Gastrocnemius medialis (tissue), 4 donors: Measurements from ENCODE around the gene CD101. TPM values are rescaled to one million over a fixed set of nuclear protein-coding genes. Genes with fewer than 3 reads are reported as not detected.

ENCODE experiments used
- ATAC-seq, 2 donors: fragments of 150-250 bp; one replicate each; pipeline ENCODE4 v1.9.1; 2016
- DNase-seq, 2 donors: peaks; one replicate each; pipeline ENCODE4 v3.0.0-alpha.2; 2019
- H3K27ac ChIP-seq, 4 donors: fragments of 200-600 bp; sonication (generic); 1 replicate in 1 of 4; 2 replicates in 3 of 4; pipeline ENCODE4 v1.5.1; 2016 to 2018; ENCODE audit warnings: mild to moderate bottlenecking in 2 of 4, moderate library complexity in 1 of 4
- H3K27me3 ChIP-seq, 3 donors: fragments of 200-600 bp; sonication (generic) in 2 of 3; 1 replicate in 1 of 3; 2 replicates in 2 of 3; pipeline versions ENCODE4 v1.5.1 to v1.6.0; 2016 to 2019; ENCODE audit warnings: mild to moderate bottlenecking in 1 of 3, moderate library complexity in 1 of 3
- H3K36me3 ChIP-seq, 2 donors: fragments of 200-600 bp; sonication (generic) in 1 of 2; one replicate each; pipeline ENCODE4 v1.5.1; 2017 to 2018
- H3K4me1 ChIP-seq, 2 donors: fragments of 200-600 bp; sonication (generic) in 1 of 2; one replicate each; pipeline ENCODE4 v1.5.1; 2016 to 2017; ENCODE audit warnings: mild to moderate bottlenecking in 2 of 2
- H3K4me3 ChIP-seq, 4 donors: fragments of 200-600 bp; sonication (generic) in 3 of 4; 1 replicate in 1 of 4; 2 replicates in 3 of 4; pipeline ENCODE4 v1.5.1; 2016 to 2019; ENCODE audit warnings: mild to moderate bottlenecking in 2 of 4
- H3K9me3 ChIP-seq, 3 donors: fragments of 200-600 bp; sonication (generic) in 2 of 3; 1 replicate in 1 of 3; 2 replicates in 2 of 3; pipeline ENCODE4 v1.5.1; 2016 to 2019
- POLR2A ChIP-seq, 2 donors: fragments of 450-650 bp; IDR thresholded peaks; one replicate each; pipeline ENCODE4 v1.6.1; 2017; ENCODE audit warnings: antibody characterized with exemption in 2 of 2, mild to moderate bottlenecking in 2 of 2, moderate library complexity in 2 of 2
- in situ Hi-C, 4 donors: fragments of 200-750 bp; cut with MboI; loops; one replicate each; pipeline versions ENCODE4 v1.15.0 to v1.8.0; 2017; ENCODE audit warnings: low sequenced_read_pairs in 4 of 4
- intact Hi-C: fragments of 100-400 bp; cut with DNase I; formaldehyde crosslinking; loops from one replicate; pipeline ENCODE4 v1.15.1; 2023; ENCODE audit warnings: low total_unique reads
- total RNA-seq, 4 donors: library from RNA; depleted of rRNA; stranded (reverse); fragments of >200 nt; gene quantifications; one replicate each; pipeline versions ENCODE4 v1.1.0 to v1.2.3, GENCODE V29; 2016
- TF ChIP-seq, protein P1 (sequence below), 5 experiments: fragments of 450-650 bp in 3 of 5; fragments of 200-600 bp in 2 of 5; sonication (generic) in 2 of 5; IDR thresholded peaks in 4 of 5; conservative IDR thresholded peaks in 1 of 5; 1 replicate in 4 of 5; 2 replicates in 1 of 5; pipeline ENCODE4 v1.5.1; 2016 to 2019; ENCODE audit warnings: antibody characterized with exemption in 5 of 5, mild to moderate bottlenecking in 3 of 5, moderate library complexity in 3 of 5

The CD101 gene
- total RNA-seq, 4 donors from 2014 or later: 0.10 TPM; not detected in 3

DNA sequence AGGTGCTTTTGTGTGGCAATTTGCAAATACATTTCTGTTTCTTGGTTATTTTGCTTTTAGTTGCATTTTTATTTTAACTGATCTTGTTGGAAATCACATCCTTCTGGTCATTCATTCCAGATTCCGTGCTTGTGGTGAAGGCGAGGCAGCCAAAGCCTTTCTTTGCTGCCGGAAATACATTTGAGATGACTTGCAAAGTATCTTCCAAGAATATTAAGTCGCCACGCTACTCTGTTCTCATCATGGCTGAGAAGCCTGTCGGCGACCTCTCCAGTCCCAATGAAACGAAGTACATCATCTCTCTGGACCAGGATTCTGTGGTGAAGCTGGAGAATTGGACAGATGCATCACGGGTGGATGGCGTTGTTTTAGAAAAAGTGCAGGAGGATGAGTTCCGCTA lies 34.8 kb upstream of the CD101 start:
- H3K9me3 ChIP-seq: no peaks in the 10 kb centered on the region
- no peaks in the 10 kb centered on the region for H3K36me3 ChIP-seq
- DNase-seq (no peak), ATAC-seq (no peak)
- intact Hi-C loops: no loop called here
- no peaks in the 10 kb centered on the region for H3K27me3 ChIP-seq
- no peak overlapping the region for H3K4me3 ChIP-seq
- in situ Hi-C loops: no loop called here
- no peak overlapping the region for H3K27ac ChIP-seq
- TF ChIP-seq POLR2A (IDR thresholded peaks at IDR 0.05): no peak
- TF ChIP-seq, protein P1, sequence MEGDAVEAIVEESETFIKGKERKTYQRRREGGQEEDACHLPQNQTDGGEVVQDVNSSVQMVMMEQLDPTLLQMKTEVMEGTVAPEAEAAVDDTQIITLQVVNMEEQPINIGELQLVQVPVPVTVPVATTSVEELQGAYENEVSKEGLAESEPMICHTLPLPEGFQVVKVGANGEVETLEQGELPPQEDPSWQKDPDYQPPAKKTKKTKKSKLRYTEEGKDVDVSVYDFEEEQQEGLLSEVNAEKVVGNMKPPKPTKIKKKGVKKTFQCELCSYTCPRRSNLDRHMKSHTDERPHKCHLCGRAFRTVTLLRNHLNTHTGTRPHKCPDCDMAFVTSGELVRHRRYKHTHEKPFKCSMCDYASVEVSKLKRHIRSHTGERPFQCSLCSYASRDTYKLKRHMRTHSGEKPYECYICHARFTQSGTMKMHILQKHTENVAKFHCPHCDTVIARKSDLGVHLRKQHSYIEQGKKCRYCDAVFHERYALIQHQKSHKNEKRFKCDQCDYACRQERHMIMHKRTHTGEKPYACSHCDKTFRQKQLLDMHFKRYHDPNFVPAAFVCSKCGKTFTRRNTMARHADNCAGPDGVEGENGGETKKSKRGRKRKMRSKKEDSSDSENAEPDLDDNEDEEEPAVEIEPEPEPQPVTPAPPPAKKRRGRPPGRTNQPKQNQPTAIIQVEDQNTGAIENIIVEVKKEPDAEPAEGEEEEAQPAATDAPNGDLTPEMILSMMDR (IDR thresholded peaks at IDR 0.05 in 4 of 5, conservative IDR thresholded peaks at IDR 0.05 in 1 of 5): no peak
- no peaks in the 10 kb centered on the region for H3K4me1 ChIP-seq

DNA sequence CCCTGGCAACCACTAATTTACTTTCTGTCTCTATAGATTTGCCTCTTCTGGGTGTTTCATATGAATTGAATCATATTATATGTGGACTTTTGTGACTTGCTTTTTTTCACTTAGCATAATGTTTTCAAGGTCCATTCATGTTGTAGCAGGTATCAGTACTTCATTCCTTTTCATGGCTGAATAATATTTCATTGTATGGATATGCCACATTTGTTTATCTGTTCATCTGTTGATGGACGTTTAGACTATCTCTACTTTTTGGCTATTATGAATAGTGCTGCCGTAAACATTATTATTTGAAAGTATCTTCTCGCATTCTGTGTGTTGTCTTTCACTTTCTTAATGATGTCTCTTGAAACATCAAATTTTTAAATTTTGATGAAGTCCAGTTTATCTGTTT lies 32.8 kb upstream of the CD101 start:
- DNase-seq: no peak
- TF ChIP-seq, protein P1 (IDR thresholded peaks at IDR 0.05 in 4 of 5, conservative IDR thresholded peaks at IDR 0.05 in 1 of 5): no peak
- TF ChIP-seq POLR2A (IDR thresholded peaks at IDR 0.05): no peak
- Histone ChIP-seq H3K4me3 (no peak overlapping the region), H3K36me3 (no peaks in the 10 kb centered on the region), H3K27ac (no peak overlapping the region), H3K9me3 (no peaks in the 10 kb centered on the region), H3K4me1 (no peaks in the 10 kb centered on the region), H3K27me3 (no peaks in the 10 kb centered on the region)
- intact Hi-C loops (no loop called here), in situ Hi-C loops (no loop called here)
- no peak for ATAC-seq

GRCh38 chr1:116971258-116971860 lies 30.2 kb upstream of the CD101 start:
- Histone ChIP-seq H3K36me3 (no peaks in the 10 kb centered on the region), H3K4me1 (no peaks in the 10 kb centered on the region), H3K27ac (no peak overlapping the region), H3K27me3 (no peaks in the 10 kb centered on the region), H3K4me3 (no peak overlapping the region), H3K9me3 (no peaks in the 10 kb centered on the region)
- in situ Hi-C loops: no loop called here
- TF ChIP-seq, protein P1 (IDR thresholded peaks at IDR 0.05 in 4 of 5, conservative IDR thresholded peaks at IDR 0.05 in 1 of 5): no peak
- no peak for TF ChIP-seq POLR2A (IDR thresholded peaks at IDR 0.05)
- intact Hi-C loops: no loop called here
- no peak for DNase-seq
- ATAC-seq: no peak

DNA sequence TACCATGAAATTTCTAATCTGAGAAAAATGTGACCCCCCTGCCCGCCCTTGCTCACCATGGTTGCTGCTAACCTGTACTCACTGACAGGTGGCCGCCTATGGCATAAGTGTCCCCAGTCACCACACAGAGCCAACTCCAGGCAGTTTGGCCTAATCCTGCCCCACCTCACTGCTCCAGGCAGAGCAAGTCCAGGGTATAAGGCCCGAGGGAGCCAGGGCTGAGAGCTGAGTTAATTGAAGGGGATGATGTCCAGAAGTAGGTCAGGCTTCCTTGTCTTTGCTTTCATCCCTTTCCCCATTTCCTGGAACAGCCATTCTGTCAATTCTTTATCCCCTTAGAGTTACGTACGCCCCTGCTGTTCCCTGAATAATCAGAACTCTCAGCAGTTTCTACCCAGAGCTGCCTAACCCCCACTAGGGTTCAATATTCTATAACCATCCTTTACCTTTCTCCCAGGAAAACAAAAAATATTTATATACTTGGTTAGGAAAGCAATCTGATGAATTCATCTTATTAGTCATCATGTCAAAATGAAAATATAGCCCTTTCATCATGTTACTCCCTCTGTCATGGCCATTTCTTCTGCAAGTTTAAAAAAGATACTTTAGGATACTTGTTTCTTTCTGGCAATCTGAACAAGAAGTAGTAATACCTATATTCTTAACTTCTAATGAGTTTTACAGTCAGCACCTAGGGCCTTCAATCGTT lies 29.4 kb upstream of the CD101 start:
- no peak overlapping the region for H3K27ac ChIP-seq
- no peak overlapping the region for H3K4me3 ChIP-seq
- DNase-seq (no peak), ATAC-seq (no peak)
- H3K9me3 ChIP-seq: no peaks in the 10 kb centered on the region
- no peaks in the 10 kb centered on the region for H3K27me3 ChIP-seq
- no peaks in the 10 kb centered on the region for H3K36me3 ChIP-seq
- in situ Hi-C loops: no loop called here
- H3K4me1 ChIP-seq: no peaks in the 10 kb centered on the region
- TF ChIP-seq, protein P1 (IDR thresholded peaks at IDR 0.05 in 4 of 5, conservative IDR thresholded peaks at IDR 0.05 in 1 of 5): no peak
- no peak for TF ChIP-seq POLR2A (IDR thresholded peaks at IDR 0.05)
- intact Hi-C loops: no loop called here
